ENCODE measurements around the gene TRIM56. TPM values are rescaled to one million over a fixed set of nuclear protein-coding genes. Genes with fewer than 3 reads are reported as not detected.

The TRIM56 gene
- total and polyA plus RNA-seq, 2 of the 13 experiments (the other 11 are each of a cell fraction or from before 2014, with no cell fraction given) = 3.2 to 7.1 TPM

DNA sequence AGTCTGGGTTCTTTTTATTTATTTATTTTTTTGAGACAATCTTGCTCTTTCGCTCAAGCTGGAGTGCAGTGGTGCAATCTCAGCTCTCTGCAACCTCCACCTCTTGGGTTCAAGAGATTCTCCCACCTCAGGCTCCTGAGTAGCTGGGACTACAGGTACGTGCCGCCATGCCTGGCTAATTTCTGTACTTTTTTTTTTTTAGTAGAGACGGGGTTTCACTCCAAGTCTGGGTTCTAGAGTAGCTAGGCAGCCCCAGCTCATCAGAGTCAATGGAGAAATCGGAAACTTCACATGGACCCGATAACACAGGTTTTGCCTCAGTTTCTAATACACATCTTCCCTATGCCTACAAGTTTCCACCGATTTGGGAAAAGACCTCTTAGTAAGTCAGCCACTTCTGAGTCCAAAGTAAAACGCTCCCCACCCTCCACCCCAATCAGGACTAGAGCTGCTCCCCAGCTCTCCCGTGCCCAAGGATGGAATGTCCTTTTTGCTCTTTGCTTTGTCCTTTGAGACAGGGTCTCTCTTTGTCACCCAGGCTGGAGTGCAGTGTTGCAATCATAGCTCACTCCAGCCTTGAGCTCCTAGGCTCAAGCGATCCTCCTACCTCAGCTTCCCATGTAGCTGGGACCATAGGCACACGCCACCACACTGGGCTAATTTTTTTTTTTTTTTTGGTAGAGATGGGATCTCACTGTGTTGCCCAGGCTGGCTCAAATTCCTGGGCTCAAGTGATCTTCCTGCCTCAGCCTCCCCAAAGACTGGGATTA lies 37.8 kb downstream of the TRIM56 start (continued):
- TF ChIP-seq SCMH1 (CRISPR knock-in tag; IDR thresholded peaks at IDR 0.05; ENCODE audit: borderline replicate concordance) = no peak
- no peak for TF ChIP-seq SATB2 (CRISPR knock-in tag; IDR thresholded peaks at IDR 0.05)
- no peak for TF ChIP-seq ZNF432 (CRISPR knock-in tag; IDR thresholded peaks at IDR 0.05; ENCODE audit: borderline replicate concordance)
- TF ChIP-seq TBP (CRISPR knock-in tag; IDR thresholded peaks at IDR 0.05) = no peak
- no peak for TF ChIP-seq CENPX (CRISPR knock-in tag; IDR thresholded peaks at IDR 0.05)
- no peak for TF ChIP-seq SP5 (CRISPR knock-in tag; IDR thresholded peaks at IDR 0.05; ENCODE audit: borderline replicate concordance, low read depth)
- no peak for TF ChIP-seq PAF1 (CRISPR knock-in tag; IDR thresholded peaks at IDR 0.05)
- TF ChIP-seq THAP7 (CRISPR knock-in tag; IDR thresholded peaks at IDR 0.05) = no peak
- no peak for TF ChIP-seq SRSF1 (optimal IDR thresholded peaks at IDR 0.05; ENCODE audit: low read depth, low read length)
- TF ChIP-seq RARG (CRISPR knock-in tag; IDR thresholded peaks at IDR 0.05; ENCODE audit: low read depth) = no peak
- no peak for TF ChIP-seq ZNF441 (CRISPR knock-in tag; IDR thresholded peaks at IDR 0.05; ENCODE audit: borderline replicate concordance)
- no peak for TF ChIP-seq CENPT (CRISPR knock-in tag; IDR thresholded peaks at IDR 0.05; ENCODE audit: low read depth)
- no peak for TF ChIP-seq NFE2 (CRISPR knock-in tag; IDR thresholded peaks at IDR 0.05)
- TF ChIP-seq SYNCRIP (IDR thresholded peaks at IDR 0.05; ENCODE audit: insufficient read depth, low read depth, low read length) = no peak
- peak; percentile 69; the same call in 1 of the 2 replicates for TF ChIP-seq ETV5 (CRISPR knock-in tag; IDR thresholded peaks at IDR 0.05; ENCODE audit: borderline replicate concordance)
- TF ChIP-seq THAP9 (CRISPR knock-in tag; IDR thresholded peaks at IDR 0.05; ENCODE audit: borderline replicate concordance) = no peak
- no peak for TF ChIP-seq TOPORS (CRISPR knock-in tag; IDR thresholded peaks at IDR 0.05)
- no peak for TF ChIP-seq HMGA1 (CRISPR knock-in tag; conservative IDR thresholded peaks at IDR 0.05)
- no peak for TF ChIP-seq ZNF562 (CRISPR knock-in tag; IDR thresholded peaks at IDR 0.05; ENCODE audit: borderline replicate concordance)
- TF ChIP-seq DR1 (CRISPR knock-in tag; IDR thresholded peaks at IDR 0.05) = no peak
- TF ChIP-seq, protein P1, sequence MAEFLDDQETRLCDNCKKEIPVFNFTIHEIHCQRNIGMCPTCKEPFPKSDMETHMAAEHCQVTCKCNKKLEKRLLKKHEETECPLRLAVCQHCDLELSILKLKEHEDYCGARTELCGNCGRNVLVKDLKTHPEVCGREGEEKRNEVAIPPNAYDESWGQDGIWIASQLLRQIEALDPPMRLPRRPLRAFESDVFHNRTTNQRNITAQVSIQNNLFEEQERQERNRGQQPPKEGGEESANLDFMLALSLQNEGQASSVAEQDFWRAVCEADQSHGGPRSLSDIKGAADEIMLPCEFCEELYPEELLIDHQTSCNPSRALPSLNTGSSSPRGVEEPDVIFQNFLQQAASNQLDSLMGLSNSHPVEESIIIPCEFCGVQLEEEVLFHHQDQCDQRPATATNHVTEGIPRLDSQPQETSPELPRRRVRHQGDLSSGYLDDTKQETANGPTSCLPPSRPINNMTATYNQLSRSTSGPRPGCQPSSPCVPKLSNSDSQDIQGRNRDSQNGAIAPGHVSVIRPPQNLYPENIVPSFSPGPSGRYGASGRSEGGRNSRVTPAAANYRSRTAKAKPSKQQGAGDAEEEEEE (CRISPR knock-in tag; IDR thresholded peaks at IDR 0.05; ENCODE audit: borderline replicate concordance) = no peak
- TF ChIP-seq ZNF160 (CRISPR knock-in tag; IDR thresholded peaks at IDR 0.05) = no peak
